Nephron (organoid): ENCODE data around the gene ALDH18A1.

Experiments used
- H3K27ac Mint-ChIP-seq, 3 experiments: 2 replicates each; pipeline ENCODE4 v1.8.0; 2020; ENCODE audit warnings: mixed read lengths in 3 of 3, mild to moderate bottlenecking in 2 of 3, moderate library complexity in 1 of 3
- H3K27me3 Mint-ChIP-seq: 2 replicates; pipeline ENCODE4 v1.8.0; 2021; ENCODE audit warnings: low read depth, mild to moderate bottlenecking, moderate library complexity, mixed read lengths
- H3K36me3 Mint-ChIP-seq: 2 replicates; pipeline ENCODE4 v1.8.0; 2020; ENCODE audit warnings: low read depth, mixed read lengths
- H3K4me1 Mint-ChIP-seq: 2 replicates; pipeline ENCODE4 v1.8.0; 2020; ENCODE audit warnings: mixed read lengths
- H3K4me3 Mint-ChIP-seq, 3 experiments: 2 replicates each; pipeline ENCODE4 v1.8.0; 2020; ENCODE audit warnings: mild to moderate bottlenecking in 3 of 3, mixed read lengths in 3 of 3, moderate library complexity in 2 of 3
- H3K9me3 Mint-ChIP-seq: 2 replicates; pipeline ENCODE4 v1.8.0; 2020; ENCODE audit warnings: mixed read lengths
- CTCF ChIP-seq, 3 experiments: fragments of 200-600 bp; sonication (generic); IDR thresholded peaks; one replicate each; pipeline ENCODE4 v1.5.0; 2021; ENCODE audit warnings: antibody characterized with exemption in 3 of 3; ENCODE audit not compliant: unreplicated experiment in 3 of 3

The ALDH18A1 gene

GRCh38 chr10:95646160-95646559 lies 10.4 kb downstream of the ALDH18A1 start:
- no peaks in the 10 kb centered on the region for H3K4me1 Mint-ChIP-seq
- no peaks in the 10 kb centered on the region for H3K27me3 Mint-ChIP-seq
- peak overlapping the region in 1 of 3 experiments; percentile 59 for H3K27ac Mint-ChIP-seq
- TF ChIP-seq CTCF (IDR thresholded peaks at IDR 0.05; ENCODE audit: unreplicated experiment in 3 of 3): no peak
- H3K36me3 Mint-ChIP-seq: peaks cover 65% of the 10 kb centered on the region
- no peak overlapping the region for H3K4me3 Mint-ChIP-seq
- H3K9me3 Mint-ChIP-seq: no peaks in the 10 kb centered on the region

- H3K27ac Mint-ChIP-seq: no peak overlapping the region
- TF ChIP-seq CTCF (IDR thresholded peaks at IDR 0.05; ENCODE audit: unreplicated experiment in 3 of 3): no peak
- no peak overlapping the region for H3K4me3 Mint-ChIP-seq
- peaks cover 65% of the 10 kb centered on the region for H3K36me3 Mint-ChIP-seq
- H3K9me3 Mint-ChIP-seq: no peaks in the 10 kb centered on the region
- H3K4me1 Mint-ChIP-seq: no peaks in the 10 kb centered on the region
- H3K27me3 Mint-ChIP-seq: no peaks in the 10 kb centered on the region
Measured at GRCh38 chr10:95644901-95645300, 11.6 kb downstream of the ALDH18A1 start.

GRCh38 chr10:95640891-95641315 lies 15.6 kb downstream of the ALDH18A1 start:
- Mint-ChIP-seq H3K36me3 (peaks cover 58% of the 10 kb centered on the region), H3K4me3 (no peak overlapping the region), H3K4me1 (no peaks in the 10 kb centered on the region), H3K9me3 (no peaks in the 10 kb centered on the region), H3K27ac (no peak overlapping the region), H3K27me3 (no peaks in the 10 kb centered on the region)
- no peak for TF ChIP-seq CTCF (IDR thresholded peaks at IDR 0.05; ENCODE audit: unreplicated experiment in 3 of 3)

- Mint-ChIP-seq H3K4me1 (no peaks in the 10 kb centered on the region), H3K27ac (no peak overlapping the region), H3K27me3 (no peaks in the 10 kb centered on the region), H3K36me3 (peaks cover 74% of the 10 kb centered on the region), H3K4me3 (no peak overlapping the region), H3K9me3 (no peaks in the 10 kb centered on the region)
- TF ChIP-seq CTCF (IDR thresholded peaks at IDR 0.05; ENCODE audit: unreplicated experiment in 3 of 3): no peak
Measured at GRCh38 chr10:95637911-95638310, 18.6 kb downstream of the ALDH18A1 start.

- no peak overlapping the region for H3K27ac Mint-ChIP-seq
- no peaks in the 10 kb centered on the region for H3K27me3 Mint-ChIP-seq
- peaks cover 74% of the 10 kb centered on the region for H3K36me3 Mint-ChIP-seq
- TF ChIP-seq CTCF (IDR thresholded peaks at IDR 0.05; ENCODE audit: unreplicated experiment in 3 of 3): no peak
- H3K4me3 Mint-ChIP-seq: no peak overlapping the region
- no peaks in the 10 kb centered on the region for H3K9me3 Mint-ChIP-seq
- no peaks in the 10 kb centered on the region for H3K4me1 Mint-ChIP-seq
Measured at GRCh38 chr10:95637140-95637539, 19.4 kb downstream of the ALDH18A1 start.

- Mint-ChIP-seq H3K4me3 (no peak overlapping the region), H3K27me3 (no peaks in the 10 kb centered on the region), H3K9me3 (no peaks in the 10 kb centered on the region), H3K36me3 (peaks cover 74% of the 10 kb centered on the region), H3K27ac (no peak overlapping the region), H3K4me1 (no peaks in the 10 kb centered on the region)
- no peak for TF ChIP-seq CTCF (IDR thresholded peaks at IDR 0.05; ENCODE audit: unreplicated experiment in 3 of 3)
Measured at GRCh38 chr10:95635319-95635733, 21.2 kb downstream of the ALDH18A1 start.
